K562 (cell line): ENCODE data around the gene ELOVL7. TPM values are rescaled to one million over a fixed set of nuclear protein-coding genes. Genes with fewer than 3 reads are reported as not detected.
A peak's percentile ranks its signal among the peaks of the same experiment; 100 is the strongest.

Experiments
- AFF4 ChIP-seq: sonication (generic); formaldehyde crosslinking; IDR thresholded peaks from 2 replicates; pipeline ENCODE4 v1.8.0; 2023; ENCODE audit warnings: mild to moderate bottlenecking, missing genetic modification reagents
- ATF4 ChIP-seq: fragments of 450-650 bp; formaldehyde crosslinking; IDR thresholded peaks from 2 replicates; pipeline ENCODE4 v1.4.0; 2022; ENCODE audit warnings: mild to moderate bottlenecking, moderate library complexity
- CBX2 ChIP-seq: fragments of 200-600 bp; sonication (generic); IDR thresholded peaks from one replicate; pipeline ENCODE4 v1.6.1; 2012; ENCODE audit warnings: mild to moderate bottlenecking, low read length, inconsistent platforms; ENCODE audit not compliant: insufficient read depth, poor library complexity, severe bottlenecking
- FOXA1 ChIP-seq: fragments of 450-650 bp; IDR thresholded peaks from 2 replicates; pipeline ENCODE4 v1.6.1; 2016; ENCODE audit warnings: mild to moderate bottlenecking, borderline replicate concordance
- PREB ChIP-seq: sonication (generic); formaldehyde crosslinking; IDR thresholded peaks from 2 replicates; pipeline ENCODE4 v1.8.1; 2023; ENCODE audit warnings: mild to moderate bottlenecking, missing genetic modification reagents
- RBM14 ChIP-seq: fragments of 200-400 bp; formaldehyde crosslinking; IDR thresholded peaks from 2 replicates; pipeline ENCODE4 v1.6.1; 2018; ENCODE audit warnings: low read depth, mild to moderate bottlenecking, low read length, moderate library complexity, borderline replicate concordance; ENCODE audit not compliant: insufficient read depth
- REST ChIP-seq, 2 experiments: fragments of 450-650 bp; formaldehyde crosslinking in 1 of 2; IDR thresholded peaks; 2 replicates each; pipeline versions ENCODE4 v1.4.0 to v1.6.1; 2014 to 2020; ENCODE audit warnings: mild to moderate bottlenecking in 2 of 2, borderline replicate concordance in 1 of 2, low read depth in 1 of 2
- ZBTB43 ChIP-seq: sonication (generic); formaldehyde crosslinking; IDR thresholded peaks from 2 replicates; pipeline ENCODE4 v1.8.0; 2023; ENCODE audit warnings: mild to moderate bottlenecking, missing genetic modification reagents
- polyA plus RNA-seq, 8 experiments: library from polyadenylated mRNA; depleted of rRNA in 4 of 8; stranded (reverse) in 5 of 8; unstranded in 3 of 8; fragments of >200 nt; fragmentation: Nextera tagmentation in 2 of 8; fragmentation: Illumina TruSeq in 1 of 8; extraction: Ambion mirVana in 2 of 8; extraction: Trizol in 1 of 8; gene quantifications; 2 replicates each; pipeline versions ENCODE4 v1.2.1 to v1.2.3, GENCODE V29; 2011 to 2014; ENCODE audit warnings: inconsistent platforms in 1 of 8, missing spikeins in 1 of 8
- total RNA-seq, 7 experiments: library from RNA; depleted of rRNA in 6 of 7; stranded (reverse); fragments of >200 nt in 6 of 7; fragmentation: Illumina TruSeq in 2 of 7; extraction: Trizol in 2 of 7; gene quantifications; 2 replicates each; pipeline versions ENCODE4 v1.2.1 to v1.2.3, GENCODE V29; 2011 to 2021; ENCODE audit warnings: low replicate concordance in 1 of 7

Gene ELOVL7
- total and polyA plus RNA-seq, 9 of the 15 experiments (the other 6 are each of a cell fraction or from before 2014, with no cell fraction given) = 4.5 to 12.3 (median 6.9) TPM

GRCh38 chr5:60883229-60883628 lies 39.2 kb upstream of the ELOVL7 start (continued):
- TF ChIP-seq AFF4 (CRISPR knock-in tag) (no peak), ATF4 (no peak), FOXA1 (no peak), REST (IDR thresholded peaks at IDR 0.05; ENCODE audit: borderline replicate concordance) (peak; percentile 20; the same call in 1 of the 2 replicates), REST (CRISPR knock-in tag; IDR thresholded peaks at IDR 0.05; ENCODE audit: low read depth) (no peak), RBM14 (no peak), PREB (no peak), ZBTB43 (no peak), CBX2 (no peak)
